Stimulated activated CD4-positive, alpha-beta T cell treated with anti-CD3 and anti-CD28 coated beads, Interleukin-15, amount 100 ng/mL, for 1 hour (primary cell): ENCODE measurements around the gene MEAK7.

ENCODE experiments used
- DNase-seq, 2 donors: peaks; one replicate each; pipeline ENCODE4 v3.0.0-alpha.2; 2020; ENCODE audit warnings: low read depth in 1 of 2, low spot score in 1 of 2

The MEAK7 gene

GRCh38 chr16:84504420-84505248, at the start of gene MEAK7:
MEAK7 (minus strand) TSS chr16:84504659; CDS start chr16:84498086, 6,573 bp downstream.
- DNase-seq, result peak; percentile 95 to 97

- peak in 1 of 2 donors; percentile 8 for DNase-seq
These were observed 49.5 kb upstream of the MEAK7 start for GRCh38 chr16:84553873-84554399.

- DNase-seq, result no peak
These were observed 47.7 kb upstream of the MEAK7 start for GRCh38 chr16:84552135-84552534.

- DNase-seq, result no peak
These were observed 45.6 kb upstream of the MEAK7 start for GRCh38 chr16:84550096-84550495.

- peak; percentile 19 to 32 for DNase-seq
These were observed 44.7 kb upstream of the MEAK7 start for GRCh38 chr16:84548971-84549844.

GRCh38 chr16:84548508-84548907, 44.0 kb upstream of the MEAK7 start:
- no peak for DNase-seq

GRCh38 chr16:84547546-84548061, 43.1 kb upstream of the MEAK7 start:
- no peak for DNase-seq

GRCh38 chr16:84546669-84547545, 42.4 kb upstream of the MEAK7 start:
- DNase-seq, result no peak

- no peak for DNase-seq
These were observed 40.8 kb upstream of the MEAK7 start for GRCh38 chr16:84545114-84545737.

GRCh38 chr16:84544031-84544773, 39.7 kb upstream of the MEAK7 start:
- DNase-seq, result no peak

GRCh38 chr16:84543253-84543652, 38.8 kb upstream of the MEAK7 start:
- DNase-seq, result no peak

- no peak for DNase-seq
These were observed 37.7 kb upstream of the MEAK7 start for GRCh38 chr16:84541999-84542817.

GRCh38 chr16:84540194-84540593, 35.7 kb upstream of the MEAK7 start:
- DNase-seq, result no peak

- DNase-seq, result no peak
These were observed 33.9 kb upstream of the MEAK7 start for GRCh38 chr16:84538222-84538840.

- DNase-seq, result no peak
These were observed 33.2 kb upstream of the MEAK7 start for GRCh38 chr16:84537491-84538151.

- no peak for DNase-seq
These were observed 31.4 kb upstream of the MEAK7 start for GRCh38 chr16:84535851-84536250.

- no peak for DNase-seq
These were observed 30.9 kb upstream of the MEAK7 start for GRCh38 chr16:84535408-84535807.

- DNase-seq, result no peak
These were observed 30.4 kb upstream of the MEAK7 start for GRCh38 chr16:84534815-84535214.
